ENCODE results near the gene ALG14.

ALG14 gene

DNA sequence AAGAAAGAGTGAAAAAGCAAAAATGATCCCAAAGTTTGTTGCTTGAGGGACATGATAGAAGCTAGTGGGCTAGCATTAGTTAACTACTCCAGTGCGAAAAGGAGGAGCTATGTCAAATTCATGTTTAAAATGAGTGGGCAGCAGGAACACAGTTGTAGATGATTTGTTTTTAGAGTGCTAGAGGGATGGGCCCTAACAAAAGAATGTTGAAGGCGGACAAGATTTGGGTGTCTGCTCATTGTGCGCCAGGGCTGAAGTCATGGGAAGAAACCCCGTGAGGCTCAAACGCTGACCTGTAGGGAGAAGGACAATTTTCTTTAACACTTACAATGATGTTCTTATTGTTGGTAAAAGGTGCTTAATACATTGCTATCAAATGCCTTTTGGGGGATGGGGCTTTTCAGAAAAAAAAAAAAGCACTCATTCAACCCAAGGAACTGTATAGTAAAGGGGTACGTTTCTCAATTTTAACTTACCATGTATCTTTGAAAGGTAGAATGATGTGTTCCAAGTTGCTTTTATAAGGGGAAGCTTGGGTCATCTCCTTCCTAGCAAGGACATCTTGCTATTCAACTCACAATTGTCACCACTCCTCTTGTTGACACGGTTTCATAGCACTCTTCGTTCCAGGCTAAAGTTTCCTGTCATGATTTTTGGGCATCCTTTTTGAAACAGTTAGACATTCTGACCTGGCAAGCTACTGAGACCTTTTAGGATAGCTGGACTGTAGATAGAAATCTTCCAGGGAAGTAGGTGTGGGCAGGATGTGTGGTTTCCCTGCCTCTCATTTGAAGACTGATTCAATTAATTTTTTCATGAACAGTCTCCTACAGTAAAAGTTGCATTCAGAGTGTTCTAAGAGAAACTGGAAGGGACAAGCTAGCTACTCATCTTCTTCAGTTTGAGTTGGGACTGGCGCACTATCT is 92.8 kb downstream of the ALG14 start:
- DNase-seq = no peak

DNA sequence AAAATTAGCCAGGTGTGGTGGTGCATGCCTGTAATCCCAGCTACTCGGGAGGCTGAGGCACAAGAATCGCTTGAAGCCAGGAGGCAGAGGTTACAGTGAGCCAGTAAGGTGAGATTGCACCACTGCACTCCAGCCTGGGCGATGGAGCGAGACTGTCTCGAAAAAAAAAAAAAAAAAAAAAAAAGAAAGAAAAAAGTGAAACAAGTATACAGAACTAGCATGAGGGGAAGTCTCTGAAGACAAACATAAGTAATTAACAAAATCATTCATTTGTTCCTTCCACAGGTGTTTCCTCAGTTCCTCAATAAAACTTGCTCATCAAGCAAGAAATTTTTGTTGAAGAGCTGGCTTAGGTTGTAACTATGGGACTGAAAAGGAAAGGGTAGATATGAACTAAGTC is 93.6 kb downstream of the ALG14 start:
- DNase-seq = no peak

DNA sequence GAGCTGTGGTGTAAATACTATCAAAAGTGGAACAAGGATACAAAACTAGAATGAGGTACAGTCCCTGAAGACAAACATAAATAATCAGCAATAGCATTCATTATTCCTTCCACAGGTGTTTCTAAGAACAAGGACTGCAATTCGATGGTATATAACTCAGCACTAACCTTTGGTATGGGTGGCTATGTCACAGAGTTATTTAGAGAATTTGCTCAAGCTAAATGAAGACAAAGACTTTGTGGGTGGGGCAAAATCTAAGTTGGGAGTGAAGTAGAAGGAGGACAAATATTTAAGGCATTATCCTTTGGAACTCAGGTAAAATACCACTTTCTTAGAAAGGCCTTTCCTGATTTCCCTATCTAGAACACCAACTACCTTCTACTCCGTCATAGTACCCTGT is 94.3 kb downstream of the ALG14 start:
- no peak for DNase-seq

DNA sequence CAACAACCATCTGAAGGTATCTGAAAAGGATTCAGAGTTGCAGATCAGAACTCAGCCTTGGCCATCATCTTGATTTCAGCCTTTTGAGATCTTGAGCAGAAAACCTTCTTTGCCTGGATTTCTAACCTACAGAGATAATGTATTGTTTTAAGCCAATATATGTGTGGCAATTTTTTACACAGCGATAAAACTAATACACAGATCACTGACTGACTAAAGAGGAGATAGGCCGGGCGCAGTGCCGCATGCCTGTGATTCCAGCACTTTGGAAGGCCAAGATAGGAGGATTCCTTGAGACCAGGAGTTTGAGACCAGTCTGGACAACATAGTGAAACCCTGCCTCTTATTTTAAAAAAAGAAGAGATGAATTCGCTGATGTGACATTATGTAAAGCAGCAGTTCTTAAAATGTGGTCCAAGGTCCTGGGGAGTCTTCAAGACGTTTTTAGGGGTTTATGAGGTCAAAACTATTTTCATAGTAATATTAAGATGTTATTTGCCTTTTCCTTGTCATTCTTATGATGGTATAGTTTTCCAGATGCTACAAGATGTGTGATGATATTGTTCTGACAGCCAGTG is 95.7 kb downstream of the ALG14 start:
- DNase-seq = no peak

DNA sequence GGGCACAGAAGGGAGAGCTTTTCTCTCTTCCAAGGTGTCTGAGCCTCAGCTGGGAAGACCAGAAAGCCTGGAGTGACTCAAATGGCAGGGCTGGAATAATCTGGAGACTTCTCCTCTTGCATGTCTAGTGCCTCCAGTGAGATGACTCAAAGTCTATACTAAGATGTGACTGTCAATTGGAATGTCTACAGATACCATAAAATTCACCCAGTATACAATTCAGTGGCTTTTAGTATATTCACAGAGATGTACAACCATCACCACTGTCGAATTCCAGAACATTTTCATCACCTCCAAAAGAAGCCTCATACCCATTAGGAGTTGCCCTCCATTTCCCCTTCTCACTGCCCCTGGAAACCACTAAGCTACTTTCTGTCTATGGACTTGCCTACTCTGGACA is 97.9 kb downstream of the ALG14 start:
- DNase-seq = no peak

DNA sequence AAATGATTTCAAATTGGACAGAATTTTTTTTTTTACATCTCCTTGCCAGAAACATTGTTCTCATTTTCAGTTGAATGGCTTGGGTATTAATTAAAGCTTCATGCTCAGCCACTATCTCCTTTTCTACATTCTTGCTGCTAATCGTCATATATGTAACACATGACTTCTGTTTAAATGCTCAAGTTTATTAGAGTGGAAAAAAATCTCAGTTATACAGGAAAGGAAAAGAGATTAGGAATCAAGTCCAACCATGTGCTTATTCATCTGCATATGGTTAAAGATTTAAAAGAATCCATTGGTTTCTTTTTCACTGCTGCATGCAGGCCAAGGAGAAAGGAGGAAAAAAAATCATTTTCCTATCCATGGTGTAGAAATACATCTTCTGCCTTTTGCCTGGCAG is 98.5 kb downstream of the ALG14 start:
- no peak for DNase-seq

DNA sequence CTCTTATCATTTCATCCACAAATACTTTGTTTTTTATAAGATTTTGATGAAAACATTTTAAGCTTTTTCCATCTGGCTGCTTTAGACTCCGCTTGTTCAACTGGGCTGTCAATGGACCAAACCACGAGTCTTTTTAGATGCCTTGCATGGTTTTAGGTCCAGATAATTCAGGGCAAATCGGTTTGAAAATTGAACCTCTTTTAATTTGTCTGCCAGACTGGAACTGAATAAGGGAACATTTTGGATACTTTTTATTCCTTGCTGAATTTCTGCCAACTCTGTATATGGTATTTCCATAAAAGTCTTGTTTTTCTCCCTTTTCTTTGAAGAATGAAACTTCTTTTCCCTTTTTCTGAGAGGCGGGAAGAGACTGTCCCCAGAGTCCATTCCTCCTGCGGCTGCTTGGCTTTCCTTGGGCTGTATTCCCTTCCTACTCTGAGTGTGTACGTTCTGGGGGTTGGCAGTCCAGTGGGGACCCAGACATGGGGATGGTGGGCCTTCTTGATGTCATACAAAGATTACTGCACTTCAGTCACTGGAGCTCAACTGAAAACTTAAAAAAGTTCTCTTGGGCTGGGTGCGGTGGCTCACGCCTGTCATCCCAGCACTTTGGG is 99.3 kb downstream of the ALG14 start:
- DNase-seq = no peak

DNA sequence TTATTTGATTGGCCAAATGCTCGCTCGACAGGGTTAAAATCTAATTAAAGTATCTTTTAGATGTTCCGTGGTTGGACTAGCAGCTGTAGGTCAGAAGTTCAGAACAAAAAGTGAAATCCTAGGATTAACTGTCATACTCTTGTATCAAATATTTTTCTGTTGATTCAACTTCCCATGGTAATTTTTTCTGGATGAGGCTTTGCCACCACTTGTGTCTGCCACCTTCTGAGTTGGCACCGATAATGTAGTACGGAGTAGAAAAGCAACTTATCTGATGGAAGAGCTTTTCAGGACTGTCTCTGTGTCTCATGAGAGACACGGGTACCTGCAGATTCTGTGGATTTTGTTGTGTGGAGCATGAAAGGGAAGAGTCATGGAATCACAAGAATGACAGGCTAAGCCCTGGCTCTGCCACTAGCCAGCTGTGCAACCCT is 101.2 kb downstream of the ALG14 start:
- no peak for DNase-seq

DNA sequence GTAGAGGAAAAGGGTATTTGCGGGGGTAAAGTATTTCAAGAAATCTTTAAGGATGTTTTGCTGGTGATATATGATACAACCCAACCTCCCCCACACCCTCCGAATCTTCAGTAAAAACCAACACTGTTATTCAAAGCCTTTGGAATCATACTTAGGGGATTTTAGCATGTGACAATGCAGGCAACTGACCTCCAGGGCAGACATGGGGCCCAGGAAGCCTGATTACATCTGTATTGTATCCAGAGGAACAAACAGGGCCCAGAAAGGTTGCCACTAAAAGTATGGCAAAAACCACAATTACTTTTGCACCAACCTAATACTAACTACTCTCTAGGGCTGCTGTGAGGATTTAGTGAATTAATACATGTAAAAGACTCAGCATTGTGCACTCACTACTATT is 102.0 kb downstream of the ALG14 start:
- no peak for DNase-seq

DNA sequence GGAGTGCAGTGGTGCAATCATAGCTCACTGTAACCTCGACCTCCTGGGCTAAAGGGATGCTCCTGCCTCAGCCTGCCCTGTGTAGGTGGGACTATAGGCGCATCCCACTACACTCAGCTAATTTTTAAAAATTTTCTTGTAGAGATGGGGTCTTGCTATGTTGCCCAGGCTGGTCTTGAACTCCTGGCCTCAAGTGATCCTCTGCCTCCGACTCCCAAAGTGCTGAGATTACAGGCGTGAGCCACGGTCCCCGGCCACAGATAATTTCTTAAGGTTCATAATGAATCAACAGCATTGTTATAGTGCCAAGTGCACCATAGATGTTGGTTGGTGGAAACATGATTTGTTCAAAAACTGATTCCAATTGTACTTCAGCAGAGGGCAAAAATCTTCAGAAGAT is 103.6 kb downstream of the ALG14 start:
- no peak for DNase-seq

DNA sequence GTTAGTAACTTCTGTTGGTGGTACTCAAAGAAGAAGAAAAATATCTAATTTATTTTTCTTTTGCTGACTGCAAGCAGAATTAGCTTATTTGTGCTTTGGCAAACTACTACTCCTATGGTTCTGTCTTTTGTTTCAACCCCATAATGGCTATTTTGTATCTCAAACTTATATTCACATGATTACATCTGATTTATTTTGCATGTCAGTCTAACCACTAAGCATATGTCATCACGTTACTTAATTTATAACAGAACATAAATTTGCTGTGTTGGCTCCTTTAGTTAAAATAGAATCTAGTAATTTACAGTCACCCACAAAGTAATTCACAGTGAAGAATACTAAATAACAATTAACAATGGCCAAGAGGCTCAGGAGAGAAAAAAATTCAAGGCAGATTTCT is 106.7 kb downstream of the ALG14 start:
- no peak for DNase-seq

DNA sequence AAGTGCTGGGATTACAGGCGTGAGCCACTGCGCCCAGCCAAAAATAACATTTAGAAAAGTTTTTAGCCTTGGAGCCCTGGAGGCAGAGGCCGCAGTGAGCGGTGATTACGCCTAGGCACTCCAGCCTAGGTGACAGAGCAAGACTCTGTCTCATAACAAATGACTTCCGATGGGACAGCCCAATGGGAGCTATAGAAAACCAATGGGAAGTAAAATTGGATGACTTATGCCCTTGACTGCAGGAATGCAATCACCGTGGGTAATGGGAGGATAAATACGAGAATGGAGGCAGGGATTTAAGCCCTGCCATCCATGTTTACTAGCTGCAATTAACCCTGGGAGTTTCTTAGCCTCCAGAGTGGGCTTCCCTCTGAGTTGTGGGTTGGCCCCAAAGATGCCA is 108.9 kb downstream of the ALG14 start:
- DNase-seq = no peak

DNA sequence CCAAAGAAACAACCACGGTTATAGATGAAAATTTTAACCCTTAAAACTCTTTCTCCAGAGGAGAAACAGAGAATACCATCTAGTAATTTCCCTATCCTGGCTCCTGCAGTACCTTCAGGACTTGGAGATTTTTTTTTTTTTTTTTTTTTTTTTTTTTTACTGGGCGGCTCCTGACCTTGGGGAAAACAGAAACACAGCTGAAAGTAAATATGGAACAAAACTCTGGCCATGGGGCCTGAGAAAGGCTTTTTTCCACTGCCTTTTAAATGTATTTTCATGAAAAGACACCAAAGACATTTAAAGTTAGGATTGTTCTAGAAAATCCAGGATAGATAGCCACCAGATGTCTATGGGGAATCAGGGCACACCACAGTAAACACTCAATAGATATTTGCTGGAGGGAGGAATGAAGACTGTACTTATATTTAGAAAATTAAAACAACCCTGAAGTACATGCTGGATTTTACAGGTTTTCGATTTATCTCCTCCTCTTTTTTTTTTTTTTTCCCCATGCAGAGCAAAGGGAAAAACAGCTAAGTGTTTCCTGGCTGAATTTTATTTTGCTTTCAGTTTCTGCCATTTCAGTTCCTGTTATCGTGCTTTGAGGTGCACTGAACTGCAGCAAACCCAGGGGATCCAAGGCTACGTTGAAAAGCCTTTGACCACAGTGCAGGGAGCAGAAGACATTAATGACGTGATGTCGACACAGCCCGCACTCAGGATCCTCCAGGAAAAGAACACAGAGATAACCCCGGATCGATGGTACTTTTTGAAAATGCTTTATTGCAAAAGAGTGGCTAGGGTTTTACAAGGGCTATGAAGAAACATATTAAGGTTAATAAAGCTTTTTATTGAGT is 110.1 kb downstream of the ALG14 start:
- no peak for DNase-seq

DNA sequence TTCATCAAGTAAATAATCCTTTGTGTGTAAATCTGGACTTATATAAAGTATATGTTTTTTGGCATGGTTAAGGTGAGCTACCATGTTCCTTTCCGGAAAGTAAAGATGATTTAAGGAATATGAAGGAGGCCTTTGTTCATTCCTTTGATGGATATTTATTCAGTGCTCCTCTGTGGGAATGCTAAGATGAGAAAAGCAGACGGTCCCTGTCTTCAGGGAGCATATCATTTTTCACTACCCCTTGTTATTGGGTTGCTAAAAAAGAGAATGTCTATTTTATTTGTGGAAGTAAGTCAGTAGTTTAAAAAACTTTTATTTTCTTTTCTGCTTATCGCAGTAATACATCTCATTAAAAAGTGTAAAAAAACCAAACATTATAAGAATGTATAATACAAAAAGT is 110.8 kb downstream of the ALG14 start:
- no peak for DNase-seq

DNA sequence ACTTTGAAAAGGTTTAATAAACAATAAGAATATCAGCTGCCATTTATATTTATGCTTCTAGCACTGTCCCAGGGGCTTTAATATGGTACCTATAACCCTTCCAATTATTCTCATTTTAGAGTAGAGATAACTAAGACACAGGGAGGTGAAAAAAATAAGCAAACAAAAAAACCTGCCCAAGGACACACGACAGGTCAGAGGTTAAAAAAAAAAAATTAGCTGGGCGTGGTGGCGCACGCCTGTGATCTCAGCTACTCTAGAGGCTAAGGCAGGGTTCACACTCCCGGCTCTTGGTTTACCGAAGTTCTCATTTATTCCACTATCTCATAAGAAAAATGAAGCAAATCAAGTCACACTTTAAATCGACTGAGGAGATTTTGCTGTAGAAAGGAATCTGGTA is 111.2 kb downstream of the ALG14 start:
- DNase-seq = no peak

DNA sequence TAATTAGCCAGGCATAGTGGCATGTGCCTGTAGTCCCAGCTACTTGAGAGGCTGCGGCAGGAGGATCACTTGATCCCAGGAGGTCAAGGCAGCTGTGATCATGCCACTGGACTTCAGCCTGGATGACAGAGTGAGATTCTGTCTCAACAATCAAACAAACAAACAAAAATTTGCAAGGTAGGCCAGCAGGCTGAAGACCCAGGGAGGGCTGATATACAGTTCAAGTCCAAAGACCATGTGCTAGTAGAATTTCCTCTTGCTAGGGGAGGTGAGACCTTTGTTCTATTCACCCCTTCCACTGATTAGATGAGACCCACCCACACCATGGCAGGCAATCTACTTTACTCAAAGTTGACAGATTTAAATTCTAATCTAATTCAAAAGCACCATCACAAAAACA is 114.7 kb downstream of the ALG14 start:
- no peak for DNase-seq

DNA sequence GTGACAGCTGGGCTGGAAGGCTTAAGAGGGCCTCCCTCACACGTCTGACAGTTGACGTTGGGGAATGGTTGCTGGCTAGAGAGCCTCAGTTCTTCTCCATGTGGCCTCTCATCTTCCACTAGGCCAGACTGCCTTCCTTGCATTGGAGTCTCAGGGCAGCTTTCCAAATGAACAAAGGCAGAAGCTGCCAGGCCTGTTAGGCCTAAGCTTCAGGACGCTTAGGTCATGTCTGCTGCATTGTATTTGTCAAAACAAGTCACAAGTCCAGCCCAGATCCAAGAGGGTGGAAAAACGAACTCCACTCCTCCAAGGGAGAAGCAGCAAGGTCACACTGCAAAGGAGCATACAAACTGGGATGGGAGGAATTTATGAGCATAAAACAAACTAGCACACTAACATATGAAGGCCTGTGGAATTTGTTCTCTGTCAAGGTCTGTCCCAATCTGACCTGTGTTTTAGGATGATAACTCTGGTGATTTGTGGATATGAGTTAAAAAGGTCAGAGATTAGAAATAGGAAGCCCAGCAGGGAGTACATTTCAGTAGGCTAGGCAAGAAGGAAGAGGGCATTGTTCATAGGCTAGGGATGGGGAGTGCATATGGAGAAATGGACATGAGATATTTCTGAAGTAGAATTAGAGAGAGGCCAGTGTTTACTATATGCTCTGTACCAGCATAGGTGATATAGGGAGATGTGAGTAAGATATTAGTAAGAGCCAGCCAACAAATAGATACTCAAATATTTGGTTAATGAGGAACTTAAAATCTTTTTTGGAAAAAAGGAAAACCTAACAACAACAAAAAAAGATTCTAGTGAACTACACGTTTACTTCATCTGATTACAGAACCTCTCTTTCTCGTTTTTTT is 116.8 kb downstream of the ALG14 start:
- DNase-seq = no peak

DNA sequence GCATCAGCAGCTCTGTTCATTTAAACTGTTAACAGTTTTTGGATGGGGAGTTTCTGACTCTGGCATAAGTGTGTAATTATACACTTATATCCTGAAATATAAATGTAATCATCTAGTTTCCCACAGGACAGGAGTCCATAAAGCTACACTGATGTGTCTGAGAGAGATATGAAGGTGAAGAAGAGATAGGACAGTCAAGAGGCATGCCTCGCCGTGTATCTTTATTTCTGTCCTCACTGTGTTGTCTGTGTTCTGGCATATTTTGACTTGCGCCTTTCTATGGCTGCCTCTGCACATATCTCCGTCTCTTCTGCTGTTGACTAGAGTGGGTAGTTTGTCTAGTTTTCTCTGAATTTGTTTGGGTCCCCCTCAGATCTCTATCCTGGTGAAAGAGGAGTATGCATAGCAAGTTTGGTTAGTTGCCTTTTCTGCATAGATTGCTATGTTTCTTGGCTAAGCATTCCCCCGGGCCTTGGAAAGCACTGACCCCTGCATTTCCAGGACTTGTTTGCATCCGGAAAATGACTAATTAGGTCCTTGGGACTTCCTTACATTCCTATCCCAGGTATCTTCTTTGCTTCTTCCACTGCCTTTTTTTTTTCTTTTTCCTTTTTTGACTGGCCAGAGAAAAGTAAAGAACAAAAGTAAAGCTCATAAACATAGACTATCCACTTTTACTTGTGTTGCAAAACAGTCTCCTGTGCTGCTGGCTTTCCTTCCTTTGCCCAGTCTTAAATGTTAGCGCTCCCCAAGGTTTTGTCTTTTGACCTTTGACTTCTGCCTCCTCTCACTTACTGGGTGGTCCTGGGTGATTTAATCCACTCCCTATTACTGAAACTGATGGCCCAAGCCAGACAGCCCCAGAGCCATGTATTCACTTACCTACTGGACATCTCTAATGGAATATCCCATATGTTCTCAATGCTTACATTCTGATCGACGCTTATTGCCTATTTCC is 118.2 kb downstream of the ALG14 start:
- no peak for DNase-seq

DNA sequence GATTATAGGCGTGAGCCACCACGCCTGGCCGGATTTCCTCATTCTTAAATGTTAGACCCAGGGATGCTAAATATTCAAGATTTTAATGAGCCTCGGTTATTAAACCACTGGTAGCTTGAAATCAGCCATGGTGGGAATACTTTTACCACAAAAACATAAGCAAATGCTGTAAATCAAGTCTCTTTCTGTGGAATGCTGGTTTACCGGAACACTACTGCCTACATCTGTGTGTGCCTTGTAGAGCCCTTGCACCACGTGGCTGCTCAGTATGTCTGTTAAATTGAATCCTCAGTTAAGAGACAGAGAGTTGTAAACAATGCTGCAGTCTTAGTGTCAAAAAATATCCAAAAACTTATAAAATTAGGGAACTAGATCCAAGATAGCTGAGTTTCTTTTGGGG is 119.0 kb downstream of the ALG14 start:
- no peak for DNase-seq

DNA sequence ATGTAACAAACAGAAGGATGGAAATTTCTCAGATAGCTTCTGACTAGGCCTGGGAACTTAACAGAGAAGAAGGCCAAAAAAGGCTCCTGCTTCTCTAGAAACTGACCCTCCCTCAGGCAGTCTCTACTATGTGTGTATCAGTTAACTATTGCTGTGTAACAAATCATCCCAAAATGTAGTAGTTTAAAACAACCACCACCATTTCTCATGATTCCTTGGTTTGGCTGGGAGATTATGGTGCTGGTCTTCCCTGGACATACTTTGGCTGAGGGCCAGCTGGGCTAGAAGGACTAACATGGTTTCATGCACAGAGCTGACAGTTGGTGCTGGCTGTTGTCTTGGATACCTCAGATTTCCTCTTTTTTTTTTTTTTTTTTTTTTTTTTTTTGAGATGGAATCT is 119.6 kb downstream of the ALG14 start:
- no peak for DNase-seq

DNA sequence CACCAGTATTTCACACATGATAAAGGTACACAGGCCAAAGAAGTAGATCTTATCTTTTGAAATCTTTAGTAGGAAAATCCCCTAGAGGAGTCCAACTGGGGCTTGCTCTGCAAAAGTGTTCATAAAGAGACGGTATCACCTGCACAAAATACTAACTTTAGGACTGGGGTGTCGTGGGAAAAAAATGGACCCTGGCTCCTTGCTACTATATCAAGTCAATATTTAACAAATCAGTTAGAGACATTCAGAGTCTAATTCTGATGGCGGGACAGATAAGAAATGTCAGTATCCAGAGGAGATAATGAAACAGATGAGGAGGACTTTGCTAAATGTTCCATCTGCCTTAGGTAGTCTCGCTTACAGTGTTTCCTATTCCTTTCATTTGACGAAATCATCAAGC is 120.2 kb downstream of the ALG14 start:
- DNase-seq = no peak

All from NCI-H774 (cell line).